ENCODE results near the gene ATP9B. TPM values are rescaled to one million over a fixed set of nuclear protein-coding genes. Genes with fewer than 3 reads are reported as not detected.
A peak's percentile ranks its signal among the peaks of the same experiment; 100 is the strongest.

The ATP9B gene
- total and polyA plus RNA-seq, 10 of the 15 experiments (the other 5 are each of a cell fraction or from before 2014, with no cell fraction given) = 0.74 to 20.7 (median 12.9) TPM

DNA sequence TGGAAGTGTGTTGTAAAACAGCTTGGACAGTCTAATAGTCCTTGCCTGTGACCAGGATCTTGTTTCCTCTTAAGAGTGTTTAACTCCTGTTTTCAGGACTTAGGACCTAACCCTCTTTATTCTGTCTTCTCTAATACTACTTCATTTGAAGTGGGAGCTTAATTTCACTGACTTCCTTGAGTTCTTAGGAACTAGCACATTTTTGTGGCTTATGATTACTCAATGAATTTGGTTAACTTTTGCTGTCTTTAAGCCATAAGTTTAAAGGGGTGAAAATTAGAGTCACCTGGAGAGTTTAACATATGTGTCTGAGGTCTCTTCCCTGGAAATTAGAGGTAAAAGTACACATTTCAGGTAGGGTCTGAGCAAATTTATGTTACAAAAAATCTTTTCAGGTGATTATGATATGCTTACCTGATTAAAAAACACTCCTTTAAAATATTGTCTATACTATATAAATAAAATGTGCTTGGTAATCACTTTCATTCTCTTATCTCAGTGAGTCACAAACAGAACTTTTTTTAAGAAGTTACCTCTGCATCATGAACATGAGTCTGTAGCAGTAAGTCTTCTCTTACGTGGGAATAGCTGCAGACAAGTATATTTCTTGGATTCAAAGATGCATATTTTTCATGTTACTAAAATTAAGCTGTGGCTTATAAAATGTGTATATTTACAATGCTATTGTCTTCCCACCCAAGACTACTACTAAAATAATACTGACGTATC lies 52.7 kb downstream of the ATP9B start:
- SMC1A ChIA-PET (ENCODE audit: uncharacterized antibody, unreplicated experiment) = interaction anchor here (0.7 kb wide), 1 partner anchor 8 kb away, joined by 3 read pairs; no protein-coding TSS in a partner anchor

DNA sequence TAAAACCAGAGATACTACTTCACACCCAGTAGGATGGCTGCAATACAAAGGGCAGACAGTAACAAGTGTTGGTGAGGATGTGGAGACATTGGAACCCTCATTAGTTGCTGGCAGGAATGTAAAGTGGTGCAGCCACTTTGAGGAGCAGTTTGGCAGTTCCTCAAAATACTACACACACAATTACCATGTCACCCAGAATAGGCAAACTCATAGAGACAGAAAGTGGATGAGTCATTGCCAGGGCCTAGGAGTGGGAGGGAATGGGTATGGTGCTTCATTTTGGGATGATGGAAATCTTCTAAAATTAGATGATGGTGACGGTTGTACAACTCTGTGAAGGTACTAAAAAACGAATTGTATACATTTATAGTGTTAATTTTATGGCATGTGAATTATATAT lies 54.8 kb downstream of the ATP9B start:
- ChIA-PET SMC1A (ENCODE audit: uncharacterized antibody, unreplicated experiment) (no interaction called here), POLR2A (no interaction called here), RAD21 (ENCODE audit: unreplicated experiment) (no interaction called here), CTCF (no interaction called here)
- Histone ChIP-seq H3K9ac (ENCODE audit: control insufficient read depth, insufficient read depth, low read length) (no peak overlapping the region), H3K4me2 (ENCODE audit: control insufficient read depth, insufficient read depth) (no peak overlapping the region), H2AFZ (ENCODE audit: control insufficient read depth, low read depth, low read length) (no peak overlapping the region), H3K9me3 (replicated peaks; ENCODE audit: control insufficient read depth, insufficient read depth, low read length) (no peaks in the 10 kb centered on the region), H3K4me3 (no peak overlapping the region), H4K20me1 (ENCODE audit: control insufficient read depth, insufficient read depth) (no peaks in the 10 kb centered on the region), H3K36me3 (ENCODE audit: control insufficient read depth in 2 of 2, insufficient read depth in 2 of 2, low read length in 1 of 2) (peaks cover 0 to 8% of the 10 kb centered on the region in 2 experiments; a peak in 1 of 4 replicates), H3K4me1 (ENCODE audit: control insufficient read depth, insufficient read depth, low read length) (no peaks in the 10 kb centered on the region), H3K27me3 (replicated peaks in 1 of 2; ENCODE audit: control insufficient read depth in 2 of 2, insufficient read depth in 2 of 2, low read length in 1 of 2) (no peaks in the 10 kb centered on the region), H3K27ac (ENCODE audit: control insufficient read depth, insufficient read depth) (no peak overlapping the region), H3K79me2 (ENCODE audit: control insufficient read depth, insufficient read depth, low read length) (no peaks in the 10 kb centered on the region)
- no peak for ATAC-seq
- no TSS peak for BruUV-seq (replicated peaks)
- 80% methylated on average over 2 of the region's 2 CpGs for WGBS (ENCODE audit: insufficient coverage, insufficient replicate concordance, low lambda C conversion rate, missing lambda C conversion rate)
- no peak for FAIRE-seq
- in situ Hi-C loops (cut with MboI) = no loop called here
- intact Hi-C loops (cut with micrococcal nuclease; ENCODE audit: unreplicated experiment) = no loop called here
- DNase-seq (ENCODE audit: low read depth, low spot score) = no peak
- TF ChIP-seq ZNF217 (IDR thresholded peaks at IDR 0.05) (no peak), SPI1 (IDR thresholded peaks at IDR 0.05; ENCODE audit: borderline replicate concordance, insufficient read depth, low read depth, low read length) (peak; percentile 6; the same call in 1 of the 2 replicates)

More for the DNA sequence above, 52.7 kb downstream of the ATP9B start:
- RAD21 ChIA-PET (ENCODE audit: unreplicated experiment) = no interaction called here
- Histone ChIP-seq H3K4me3 (no peak overlapping the region), H2AFZ (ENCODE audit: control insufficient read depth, low read depth, low read length) (no peak overlapping the region), H4K20me1 (ENCODE audit: control insufficient read depth, insufficient read depth) (no peaks in the 10 kb centered on the region), H3K27ac (ENCODE audit: control insufficient read depth, insufficient read depth) (no peak overlapping the region), H3K36me3 (ENCODE audit: control insufficient read depth in 2 of 2, insufficient read depth in 2 of 2, low read length in 1 of 2) (peaks cover 0 to 4% of the 10 kb centered on the region in 2 experiments; a peak in 1 of 4 replicates), H3K79me2 (ENCODE audit: control insufficient read depth, insufficient read depth, low read length) (no peaks in the 10 kb centered on the region), H3K27me3 (replicated peaks in 1 of 2; ENCODE audit: control insufficient read depth in 2 of 2, insufficient read depth in 2 of 2, low read length in 1 of 2) (no peaks in the 10 kb centered on the region), H3K9me3 (replicated peaks; ENCODE audit: control insufficient read depth, insufficient read depth, low read length) (no peaks in the 10 kb centered on the region), H3K4me2 (ENCODE audit: control insufficient read depth, insufficient read depth) (no peak overlapping the region), H3K4me1 (ENCODE audit: control insufficient read depth, insufficient read depth, low read length) (no peaks in the 10 kb centered on the region), H3K9ac (ENCODE audit: control insufficient read depth, insufficient read depth, low read length) (no peak overlapping the region)
- 95% methylated on average over 2 of the region's 2 CpGs for WGBS (ENCODE audit: insufficient coverage, insufficient replicate concordance, low lambda C conversion rate, missing lambda C conversion rate)
- no peak for DNase-seq (ENCODE audit: low read depth, low spot score)
- in situ Hi-C loops (cut with MboI) (no loop called here), intact Hi-C loops (cut with micrococcal nuclease; ENCODE audit: unreplicated experiment) (no loop called here)
- no peak for FAIRE-seq
- no TSS peak for BruUV-seq (replicated peaks)
- CTCF ChIA-PET = no interaction called here
- no peak for ATAC-seq
- POLR2A ChIA-PET = no interaction called here
- TF ChIP-seq SMC3 (IDR thresholded peaks at IDR 0.05; ENCODE audit: borderline replicate concordance, low read length) = no peak
- no peak for TF ChIP-seq WRNIP1 (IDR thresholded peaks at IDR 0.05; ENCODE audit: borderline replicate concordance, low read depth, low read length)
- TF ChIP-seq ZNF274 (IDR thresholded peaks at IDR 0.05; ENCODE audit: insufficient read depth, insufficient read length) = no peak
- no peak for TF ChIP-seq BCL11A (IDR thresholded peaks at IDR 0.05; ENCODE audit: low read depth, low read length)
- no peak for TF ChIP-seq SUZ12 (IDR thresholded peaks at IDR 0.05; ENCODE audit: unreplicated experiment)
- TF ChIP-seq ETV6 (conservative IDR thresholded peaks at IDR 0.05 in 1 of 2, IDR thresholded peaks at IDR 0.05 in 1 of 2; ENCODE audit: borderline replicate concordance in 1 of 2, low read depth in 1 of 2) = no peak
